GM18505 (cell line): ENCODE measurements around the gene OR2A14.

Experiments used
- ATAC-seq: cut with Tn5 transposase; IDR thresholded peaks from one replicate; pipeline ENCODE4 v1.9.1; 2021; ENCODE audit not compliant: unreplicated experiment
- POLR2A ChIP-seq: IDR thresholded peaks from 4 replicates; pipeline ENCODE4 v1.6.1; 2011; ENCODE audit warnings: borderline replicate concordance; ENCODE audit not compliant: insufficient read depth, insufficient read length; ENCODE audit errors: extremely low read depth

The OR2A14 gene, protein sequence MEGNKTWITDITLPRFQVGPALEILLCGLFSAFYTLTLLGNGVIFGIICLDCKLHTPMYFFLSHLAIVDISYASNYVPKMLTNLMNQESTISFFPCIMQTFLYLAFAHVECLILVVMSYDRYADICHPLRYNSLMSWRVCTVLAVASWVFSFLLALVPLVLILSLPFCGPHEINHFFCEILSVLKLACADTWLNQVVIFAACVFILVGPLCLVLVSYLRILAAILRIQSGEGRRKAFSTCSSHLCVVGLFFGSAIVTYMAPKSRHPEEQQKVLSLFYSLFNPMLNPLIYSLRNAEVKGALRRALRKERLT

DNA sequence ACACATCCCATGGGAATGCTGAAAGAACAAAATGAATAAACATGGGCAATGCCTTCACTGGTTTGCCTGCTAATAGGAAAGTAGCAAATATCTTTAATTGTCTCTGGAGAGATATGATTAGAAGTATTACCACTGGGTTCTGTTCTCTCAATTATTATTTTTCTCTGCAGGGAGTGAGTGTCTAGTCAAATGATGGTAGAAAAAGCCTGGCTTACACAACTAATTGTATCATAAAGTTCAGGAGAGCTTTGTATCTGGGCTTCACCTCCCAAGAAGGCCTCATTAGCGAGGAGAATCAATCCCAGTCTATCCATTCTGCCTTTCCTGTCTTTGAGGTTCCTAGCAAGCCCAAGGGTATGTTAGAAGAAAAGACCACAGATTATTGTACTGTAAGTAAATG, at the start of gene OR2A14:
OR2A14 (plus strand) TSS at position 301 of the 400 bp plus-strand sequence. CDS start 5,937 bp downstream, outside the sequence.
- no peak for ATAC-seq
- TF ChIP-seq POLR2A, result no peak

DNA sequence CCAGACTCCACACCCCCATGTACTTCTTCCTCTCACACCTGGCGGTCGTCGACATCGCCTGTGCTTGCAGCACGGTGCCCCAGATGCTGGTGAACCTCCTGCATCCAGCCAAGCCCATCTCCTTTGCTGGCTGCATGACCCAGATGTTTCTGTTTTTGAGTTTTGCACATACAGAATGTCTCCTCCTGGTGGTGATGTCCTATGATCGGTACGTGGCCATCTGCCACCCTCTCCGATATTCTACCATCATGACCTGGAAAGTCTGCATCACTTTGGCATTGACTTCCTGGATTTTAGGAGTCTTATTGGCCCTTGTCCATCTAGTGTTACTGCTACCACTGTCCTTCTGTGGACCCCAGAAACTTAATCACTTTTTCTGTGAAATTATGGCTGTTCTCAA, 48.6 kb upstream of the OR2A14 start:
- no peak for ATAC-seq

DNA sequence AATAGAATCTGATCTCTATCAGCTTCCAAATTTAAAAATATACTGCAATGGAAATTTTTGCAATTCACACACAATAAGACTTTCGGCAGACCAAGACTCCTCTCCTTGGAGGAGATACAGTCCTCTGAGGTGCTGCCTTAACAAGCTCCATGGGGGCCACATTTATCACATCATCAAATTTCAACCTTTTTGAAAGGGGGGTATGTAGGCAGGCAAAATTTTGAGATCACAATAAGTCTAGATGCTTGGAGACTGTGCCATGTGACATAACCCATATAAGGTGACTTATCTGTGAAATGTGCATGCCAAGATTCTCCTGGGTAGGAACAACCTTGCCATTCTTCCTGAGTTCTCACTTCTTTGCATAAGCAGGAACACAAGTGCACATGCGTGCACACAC, 37.0 kb upstream of the OR2A14 start, which contains the start of gene OR2A12:
OR2A12 (plus strand) TSS at position 301 of the 400 bp plus-strand sequence. CDS start 8,830 bp downstream, outside the sequence.
- TF ChIP-seq POLR2A, result no peak
- no peak for ATAC-seq

More for the DNA sequence above, 48.6 kb upstream of the OR2A14 start:
- TF ChIP-seq POLR2A, result no peak

DNA sequence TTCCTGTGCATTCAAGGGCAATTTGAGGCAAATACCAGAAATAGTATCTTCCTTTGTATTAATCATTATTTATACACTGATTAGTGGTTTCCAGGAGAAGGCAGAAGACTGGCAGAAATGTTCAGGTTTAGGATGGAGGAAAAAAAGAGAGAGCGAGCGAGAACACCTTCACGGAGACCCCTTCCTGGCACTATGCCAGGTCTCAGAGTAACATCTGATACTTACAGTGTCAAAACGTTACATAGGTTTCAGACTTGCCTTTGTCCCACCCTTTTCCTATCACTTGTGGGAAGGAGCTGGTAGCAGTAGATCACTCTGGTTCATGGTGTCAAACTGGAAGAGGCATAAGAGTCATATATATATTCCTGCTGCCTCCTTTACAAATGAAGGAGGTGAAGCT, 36.2 kb upstream of the OR2A14 start:
- TF ChIP-seq POLR2A, result no peak
- no peak for ATAC-seq

DNA sequence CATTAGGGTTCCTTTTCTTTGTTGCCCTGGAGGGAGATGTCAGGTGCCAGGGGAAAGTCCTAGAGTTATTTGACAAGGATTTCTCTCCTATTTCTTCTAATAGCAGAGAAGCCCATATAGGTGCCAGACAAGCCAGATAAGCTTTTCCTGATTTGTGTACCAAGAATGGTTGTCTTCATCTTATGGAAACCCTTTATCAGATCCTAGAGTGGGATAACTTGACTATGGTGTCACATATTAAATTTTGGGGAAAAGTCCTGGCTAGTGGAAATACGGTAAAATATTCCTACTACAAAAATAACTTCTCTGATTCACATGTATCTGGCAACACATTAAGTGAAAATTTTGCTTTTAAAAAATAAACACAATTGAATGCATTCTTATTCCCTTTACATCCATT, 35.7 kb upstream of the OR2A14 start:
- no peak for ATAC-seq
- no peak for TF ChIP-seq POLR2A

DNA sequence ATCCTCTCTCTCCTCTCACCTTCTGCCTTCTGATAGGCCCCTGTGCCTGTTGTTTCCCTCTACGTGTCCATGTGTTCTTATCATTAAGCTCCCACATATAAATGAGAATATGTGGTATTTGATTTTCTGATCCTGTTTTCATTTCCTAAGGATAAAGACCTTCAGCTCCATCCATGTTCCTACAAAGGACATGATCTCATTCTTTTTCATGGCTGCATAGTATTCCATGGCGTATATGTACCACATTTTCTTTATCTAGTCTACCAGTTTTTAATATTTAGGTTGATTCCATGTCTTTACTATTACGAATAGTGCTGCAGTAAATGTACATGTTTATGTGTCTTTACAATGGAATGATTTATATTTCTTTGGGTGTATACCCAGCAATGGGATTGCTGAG, 32.3 kb upstream of the OR2A14 start:
- no peak for TF ChIP-seq POLR2A
- ATAC-seq, result no peak

DNA sequence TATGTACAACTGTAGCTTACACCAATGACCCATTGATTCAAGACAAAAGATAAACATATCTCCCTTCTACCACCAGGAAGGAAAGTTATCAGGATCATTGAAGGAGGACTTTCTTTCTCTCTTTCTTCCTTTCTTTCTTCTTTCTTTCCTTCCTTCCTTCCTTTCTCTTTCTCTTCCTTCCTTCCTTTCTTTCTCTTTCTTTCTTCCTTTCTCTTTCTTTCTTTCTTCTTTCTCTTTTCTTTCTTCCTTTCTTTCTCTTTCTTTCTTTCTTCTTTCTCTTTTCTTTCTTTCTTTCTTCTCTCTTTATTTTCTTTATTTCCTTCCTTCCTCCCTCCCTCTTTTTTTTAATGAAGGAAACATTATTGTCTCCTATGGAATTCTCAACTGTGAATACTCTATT, 24.2 kb upstream of the OR2A14 start:
- TF ChIP-seq POLR2A, result no peak
- ATAC-seq, result no peak

DNA sequence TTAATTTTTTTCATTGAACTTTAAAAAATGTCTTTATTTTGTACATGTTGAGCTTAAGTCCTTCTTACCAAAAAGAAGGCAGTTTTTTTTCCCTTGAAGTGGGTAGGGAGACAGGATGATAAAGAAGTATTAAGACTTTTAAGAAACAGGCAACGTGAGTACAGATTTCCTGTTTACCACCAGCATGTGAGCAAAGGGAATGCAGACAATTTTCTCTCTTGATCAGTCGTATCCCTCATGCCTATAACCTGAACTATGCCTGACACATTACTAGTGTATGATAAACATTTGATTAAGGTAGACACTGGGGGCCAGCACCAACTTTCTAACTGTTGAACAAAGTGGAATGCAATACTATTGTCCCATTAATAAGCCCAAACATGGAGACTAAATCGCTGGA, 22.4 kb upstream of the OR2A14 start:
- no peak for TF ChIP-seq POLR2A
- ATAC-seq, result no peak

DNA sequence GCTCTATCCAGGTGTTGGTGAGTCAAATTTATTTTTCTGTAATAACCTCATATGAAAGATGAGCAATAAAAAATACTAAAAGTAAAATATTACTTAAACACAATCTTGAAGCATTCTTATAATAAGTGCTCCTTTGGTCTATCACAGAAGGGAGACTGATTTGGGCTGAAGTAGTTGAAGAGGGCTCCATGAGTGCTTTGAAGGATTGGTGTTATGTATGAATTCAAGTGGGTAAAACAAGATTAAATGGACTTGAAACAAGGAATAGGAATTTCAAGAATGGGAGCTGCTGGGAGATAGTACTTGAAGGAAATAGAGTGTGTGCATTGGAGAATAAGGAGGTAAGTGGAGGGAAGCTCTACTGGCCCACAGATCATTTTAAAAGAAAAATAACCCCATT, 20.9 kb upstream of the OR2A14 start:
- no peak for TF ChIP-seq POLR2A
- ATAC-seq, result no peak

DNA sequence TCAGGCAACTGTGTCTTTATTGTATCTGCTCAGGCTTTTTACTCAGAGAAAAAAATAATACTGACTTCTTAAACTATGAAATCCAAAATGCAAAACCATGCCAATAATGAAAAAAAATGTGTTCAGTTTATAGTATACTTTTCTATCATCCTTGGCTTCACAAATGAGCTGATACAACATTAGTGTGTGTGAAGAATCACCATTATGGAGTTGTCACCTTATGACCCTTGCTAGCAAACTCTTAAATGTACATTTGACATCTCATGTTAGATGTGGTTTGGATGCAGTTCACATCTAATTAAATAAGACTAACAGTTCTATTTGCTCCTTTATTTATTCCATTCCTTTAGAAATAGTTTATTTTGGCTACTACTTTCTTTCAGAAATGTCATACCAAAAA, 17.8 kb upstream of the OR2A14 start:
- ATAC-seq, result no peak
- TF ChIP-seq POLR2A, result no peak

DNA sequence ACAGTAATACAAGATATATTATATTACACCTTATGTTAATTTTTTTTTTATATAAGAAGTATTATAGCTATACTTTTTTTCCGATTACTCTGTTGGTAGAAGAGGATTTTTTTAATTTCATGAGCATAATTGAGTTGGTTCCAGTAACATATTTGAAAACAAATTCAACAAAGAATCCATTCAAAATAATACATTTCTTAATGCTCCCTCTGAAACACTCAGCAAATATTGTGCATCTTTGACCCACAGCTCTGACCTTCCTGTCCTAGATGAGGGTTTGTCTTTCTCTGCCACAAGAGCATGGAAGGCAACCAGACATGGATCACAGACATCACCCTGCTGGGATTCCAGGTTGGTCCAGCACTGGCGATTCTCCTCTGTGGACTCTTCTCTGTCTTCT, 13.7 kb upstream of the OR2A14 start, which contains the start of gene OR2A2:
OR2A2 (plus strand) TSS at position 301 of the 400 bp plus-strand sequence; CDS start at position 301, 0 bp downstream.
- no peak for ATAC-seq
- TF ChIP-seq POLR2A, result no peak

DNA sequence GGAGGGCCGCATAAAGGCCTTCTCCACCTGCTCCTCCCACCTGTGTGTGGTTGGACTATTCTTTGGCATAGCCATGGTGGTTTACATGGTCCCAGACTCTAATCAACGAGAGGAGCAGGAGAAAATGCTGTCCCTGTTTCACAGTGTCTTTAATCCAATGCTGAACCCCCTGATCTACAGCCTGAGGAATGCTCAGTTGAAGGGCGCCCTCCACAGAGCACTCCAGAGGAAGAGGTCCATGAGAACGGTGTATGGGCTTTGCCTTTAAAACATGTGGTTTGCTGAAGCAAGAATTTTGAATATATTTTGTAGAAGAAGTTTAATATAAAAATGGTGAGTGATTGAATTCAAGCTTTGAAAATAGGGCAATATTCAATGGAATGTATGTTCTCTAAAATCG, 12.7 kb upstream of the OR2A14 start:
- TF ChIP-seq POLR2A, result no peak
- no peak for ATAC-seq

DNA sequence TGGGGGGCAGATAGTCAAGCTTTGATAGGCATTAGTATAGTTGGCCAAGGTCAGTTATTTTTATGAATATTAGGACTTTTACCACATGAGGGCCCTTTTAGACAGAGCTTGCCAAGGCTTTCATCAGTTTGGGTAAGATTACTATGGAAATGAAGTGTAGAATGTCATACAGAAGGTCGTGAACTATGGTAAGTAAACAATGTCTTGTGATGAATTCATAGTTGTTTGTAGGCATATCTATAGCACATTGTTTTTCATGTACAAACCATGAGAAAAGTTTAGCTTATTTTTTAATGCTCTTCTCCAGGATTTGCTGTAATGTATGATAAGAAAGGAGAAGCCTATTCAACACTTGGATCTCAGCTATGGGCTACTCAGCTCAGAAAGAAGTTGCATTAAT, 9.3 kb upstream of the OR2A14 start:
- no peak for TF ChIP-seq POLR2A
- ATAC-seq, result no peak

DNA sequence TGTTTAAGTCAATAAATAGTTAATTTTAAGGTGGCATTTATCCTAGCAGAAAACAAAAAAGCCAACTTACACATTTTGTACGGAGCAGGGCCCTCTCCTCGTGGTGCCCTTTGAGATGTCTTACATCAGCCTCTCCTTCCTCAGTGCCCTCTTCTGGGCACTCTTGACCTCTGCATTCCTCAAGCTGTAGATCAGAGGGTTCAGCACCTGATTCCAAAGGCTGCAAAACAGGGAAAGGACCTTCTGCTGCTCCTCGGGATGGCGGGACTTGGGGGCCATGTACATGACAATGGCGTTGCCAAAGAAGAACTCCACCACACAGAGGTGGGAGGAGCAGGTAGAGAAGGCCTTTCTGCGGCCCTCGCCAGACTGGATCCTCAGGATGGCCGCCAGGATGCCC, 4.6 kb upstream of the OR2A14 start:
- ATAC-seq, result no peak
- no peak for TF ChIP-seq POLR2A
